ENCODE measurements around the gene KRTAP10-4. TPM values are rescaled to one million over a fixed set of nuclear protein-coding genes. Genes with fewer than 3 reads are reported as not detected.

KRTAP10-4 gene
- total and polyA plus RNA-seq, 2 of the 4 experiments (the other 2 are of a cell fraction), result not detected

DNA sequence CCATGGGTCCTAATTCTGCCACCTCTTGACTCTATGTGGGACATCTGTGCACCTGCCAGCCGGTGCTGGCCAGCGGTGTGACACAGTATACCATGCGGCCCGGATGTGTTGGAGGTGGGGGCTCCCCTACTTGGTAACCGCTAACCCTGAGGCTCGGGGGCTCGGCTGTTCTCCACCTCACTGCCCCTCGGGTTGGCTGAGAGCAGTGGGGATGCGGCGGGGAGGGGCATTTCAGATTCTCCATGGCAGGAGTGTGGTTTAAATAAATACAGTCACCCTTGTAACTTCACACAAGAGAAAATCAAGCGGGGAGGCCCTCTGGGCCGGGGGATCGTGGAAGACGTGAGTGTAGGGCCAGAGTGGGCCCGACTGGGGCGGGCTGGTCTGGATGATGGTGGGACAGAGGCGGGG, 44.5 kb upstream of the KRTAP10-4 start:
- CTCF ChIA-PET, result no interaction called here
- Histone ChIP-seq H3K9me3 (ENCODE audit: control insufficient read depth, insufficient read depth, low read length) (peaks cover 20% of the 10 kb centered on the region), H3K4me1 (ENCODE audit: control insufficient read depth, insufficient read depth, low read length) (no peaks in the 10 kb centered on the region), H3K27ac (ENCODE audit: insufficient read depth, low read length) (no peak overlapping the region), H2BK15ac (ENCODE audit: low read depth, low read length) (no peak overlapping the region), H2BK120ac (ENCODE audit: low read depth, low read length) (no peak overlapping the region), H3K56ac (ENCODE audit: extremely low read depth, insufficient read depth, low read length) (no peak overlapping the region), H3K4ac (ENCODE audit: low read depth, low read length) (no peak overlapping the region), H2BK5ac (ENCODE audit: low read depth, low read length, poor library complexity, severe bottlenecking) (no peak overlapping the region), H2AK9ac (replicated peaks; ENCODE audit: low read depth, low read length, poor library complexity) (no peak overlapping the region), H3K18ac (ENCODE audit: low read depth, low read length) (no peak overlapping the region), H4K8ac (ENCODE audit: low read depth in 2 of 2, low read length in 2 of 2) (no peak overlapping the region), H3K9me1 (ENCODE audit: insufficient read depth, low read length) (no peaks in the 10 kb centered on the region), H2BK20ac (ENCODE audit: low read depth, low read length) (no peak overlapping the region), H3K36me3 (ENCODE audit: control insufficient read depth, insufficient read depth, low read length) (no peaks in the 10 kb centered on the region), H3K9ac (ENCODE audit: low read depth, low read length) (no peak overlapping the region), H4K91ac (ENCODE audit: insufficient read depth, low read depth, low read length) (no peak overlapping the region), H4K20me1 (ENCODE audit: insufficient read depth, low read length) (no peaks in the 10 kb centered on the region), H3K4me2 (ENCODE audit: low read depth, low read length) (no peak overlapping the region), H2AK5ac (ENCODE audit: low read depth, low read length) (no peak overlapping the region), H3K27me3 (ENCODE audit: control insufficient read depth, insufficient read depth, low read length) (no peaks in the 10 kb centered on the region), H3K4me3 (ENCODE audit: insufficient read depth, low read depth, low read length) (no peak overlapping the region), H3K79me1 (ENCODE audit: low read depth in 1 of 2, low read length in 2 of 2) (no peaks in the 10 kb centered on the region), H3K14ac (replicated peaks; ENCODE audit: low read depth, low read length) (no peak overlapping the region), H2AFZ (replicated peaks; ENCODE audit: low read length, poor library complexity) (no peak overlapping the region), H4K5ac (ENCODE audit: low read depth, low read length) (no peak overlapping the region), H3K23ac (ENCODE audit: low read depth, low read length) (no peak overlapping the region)
- DNase-seq (no peak), ATAC-seq (ENCODE audit: low read depth) (no peak)
- 55% methylated on average over 6 of the region's 17 CpGs; no CpG with 5 or more reads in 1 of the 2 experiments for WGBS, 2 experiments (ENCODE audit: extremely low coverage in 2 of 2, insufficient read length in 1 of 2)
- POLR2A ChIA-PET (ENCODE audit: unreplicated experiment), result no interaction called here
- intact Hi-C loops (cut with micrococcal nuclease) (no loop called here), dilution Hi-C loops (cut with HindIII; ENCODE audit: low sequenced_read_pairs, unreplicated experiment) (no loop called here), in situ Hi-C loops (cut with MboI; ENCODE audit: low sequenced_read_pairs) (no loop called here)
- BruUV-seq (replicated peaks), result no TSS peak
- TF ChIP-seq POLR2A (IDR thresholded peaks at IDR 0.05; ENCODE audit: low read depth, low read length) (no peak), BHLHE40 (IDR thresholded peaks at IDR 0.05; ENCODE audit: low read depth, low read length) (no peak), CHD1 (IDR thresholded peaks at IDR 0.05; ENCODE audit: low read depth, low read length) (no peak), FOS (IDR thresholded peaks at IDR 0.05; ENCODE audit: low read depth, low read length) (no peak), RAD21 (IDR thresholded peaks at IDR 0.05; ENCODE audit: low read length) (no peak), SMC3 (IDR thresholded peaks at IDR 0.05; ENCODE audit: low read depth, low read length) (no peak), MXI1 (IDR thresholded peaks at IDR 0.05; ENCODE audit: borderline replicate concordance, low read depth, low read length) (no peak), MAZ (IDR thresholded peaks at IDR 0.05; ENCODE audit: borderline replicate concordance, low read depth, low read length) (no peak), CEBPB (IDR thresholded peaks at IDR 0.05; ENCODE audit: low read depth, low read length) (no peak), RCOR1 (IDR thresholded peaks at IDR 0.05; ENCODE audit: insufficient replicate concordance, low read length) (no peak), NFE2L2 (IDR thresholded peaks at IDR 0.05; ENCODE audit: low read depth, low read length) (no peak)
- TF ChIP-seq, protein P1, sequence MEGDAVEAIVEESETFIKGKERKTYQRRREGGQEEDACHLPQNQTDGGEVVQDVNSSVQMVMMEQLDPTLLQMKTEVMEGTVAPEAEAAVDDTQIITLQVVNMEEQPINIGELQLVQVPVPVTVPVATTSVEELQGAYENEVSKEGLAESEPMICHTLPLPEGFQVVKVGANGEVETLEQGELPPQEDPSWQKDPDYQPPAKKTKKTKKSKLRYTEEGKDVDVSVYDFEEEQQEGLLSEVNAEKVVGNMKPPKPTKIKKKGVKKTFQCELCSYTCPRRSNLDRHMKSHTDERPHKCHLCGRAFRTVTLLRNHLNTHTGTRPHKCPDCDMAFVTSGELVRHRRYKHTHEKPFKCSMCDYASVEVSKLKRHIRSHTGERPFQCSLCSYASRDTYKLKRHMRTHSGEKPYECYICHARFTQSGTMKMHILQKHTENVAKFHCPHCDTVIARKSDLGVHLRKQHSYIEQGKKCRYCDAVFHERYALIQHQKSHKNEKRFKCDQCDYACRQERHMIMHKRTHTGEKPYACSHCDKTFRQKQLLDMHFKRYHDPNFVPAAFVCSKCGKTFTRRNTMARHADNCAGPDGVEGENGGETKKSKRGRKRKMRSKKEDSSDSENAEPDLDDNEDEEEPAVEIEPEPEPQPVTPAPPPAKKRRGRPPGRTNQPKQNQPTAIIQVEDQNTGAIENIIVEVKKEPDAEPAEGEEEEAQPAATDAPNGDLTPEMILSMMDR (conservative IDR thresholded peaks at IDR 0.05; ENCODE audit: low read depth, low read length), result no peak
- TF ChIP-seq, protein P2, sequence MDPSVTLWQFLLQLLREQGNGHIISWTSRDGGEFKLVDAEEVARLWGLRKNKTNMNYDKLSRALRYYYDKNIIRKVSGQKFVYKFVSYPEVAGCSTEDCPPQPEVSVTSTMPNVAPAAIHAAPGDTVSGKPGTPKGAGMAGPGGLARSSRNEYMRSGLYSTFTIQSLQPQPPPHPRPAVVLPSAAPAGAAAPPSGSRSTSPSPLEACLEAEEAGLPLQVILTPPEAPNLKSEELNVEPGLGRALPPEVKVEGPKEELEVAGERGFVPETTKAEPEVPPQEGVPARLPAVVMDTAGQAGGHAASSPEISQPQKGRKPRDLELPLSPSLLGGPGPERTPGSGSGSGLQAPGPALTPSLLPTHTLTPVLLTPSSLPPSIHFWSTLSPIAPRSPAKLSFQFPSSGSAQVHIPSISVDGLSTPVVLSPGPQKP (IDR thresholded peaks at IDR 0.05; ENCODE audit: borderline replicate concordance, low read depth, low read length), result no peak
- TF ChIP-seq, protein P3, sequence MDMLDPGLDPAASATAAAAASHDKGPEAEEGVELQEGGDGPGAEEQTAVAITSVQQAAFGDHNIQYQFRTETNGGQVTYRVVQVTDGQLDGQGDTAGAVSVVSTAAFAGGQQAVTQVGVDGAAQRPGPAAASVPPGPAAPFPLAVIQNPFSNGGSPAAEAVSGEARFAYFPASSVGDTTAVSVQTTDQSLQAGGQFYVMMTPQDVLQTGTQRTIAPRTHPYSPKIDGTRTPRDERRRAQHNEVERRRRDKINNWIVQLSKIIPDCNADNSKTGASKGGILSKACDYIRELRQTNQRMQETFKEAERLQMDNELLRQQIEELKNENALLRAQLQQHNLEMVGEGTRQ (IDR thresholded peaks at IDR 0.05; ENCODE audit: low read depth, low read length), result no peak

Measured in IMR-90 (cell line).